ENCODE results near the gene ISLR.

ISLR gene

DNA sequence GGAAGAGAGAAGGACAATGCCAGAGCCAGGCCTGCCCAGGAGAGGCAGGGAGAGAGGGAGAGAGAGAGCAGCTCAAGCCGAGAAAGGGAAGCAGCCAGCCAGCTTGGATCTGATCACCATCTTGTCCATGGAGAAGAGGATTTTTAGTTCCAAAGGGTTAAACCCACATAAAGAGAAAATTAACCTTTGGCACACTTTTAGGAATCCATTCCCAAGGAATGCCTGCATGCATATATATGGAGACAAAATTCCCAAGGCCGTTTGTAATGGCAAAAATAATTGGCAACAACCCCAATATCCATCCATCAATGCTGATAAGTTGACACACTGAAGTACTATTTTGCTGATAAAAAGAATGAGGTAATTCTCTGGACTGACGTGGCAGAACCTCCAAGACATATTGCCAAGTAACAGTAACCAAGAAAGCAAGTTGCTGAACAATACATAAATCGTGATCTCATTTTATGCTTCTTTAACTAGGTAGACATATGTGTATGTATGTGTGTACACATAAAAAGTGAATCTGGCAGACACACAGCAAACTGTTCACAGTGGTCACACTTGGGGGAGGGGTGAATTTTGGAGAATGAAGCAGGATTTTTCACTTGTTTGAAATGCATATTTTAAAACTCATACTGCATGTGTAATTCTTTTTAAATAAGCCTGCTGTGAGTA lies 36.6 kb downstream of the ISLR start:
- peak; percentile 90 for DNase-seq (ENCODE audit: low spot score)
- no peak for FAIRE-seq

- DNase-seq (ENCODE audit: low spot score) (no peak), FAIRE-seq (no peak)
These were observed 37.2 kb downstream of the ISLR start for GRCh38 chr15:74210729-74211128.

GRCh38 chr15:74211656-74212055 lies 38.1 kb downstream of the ISLR start:
- no peak for FAIRE-seq

DNA sequence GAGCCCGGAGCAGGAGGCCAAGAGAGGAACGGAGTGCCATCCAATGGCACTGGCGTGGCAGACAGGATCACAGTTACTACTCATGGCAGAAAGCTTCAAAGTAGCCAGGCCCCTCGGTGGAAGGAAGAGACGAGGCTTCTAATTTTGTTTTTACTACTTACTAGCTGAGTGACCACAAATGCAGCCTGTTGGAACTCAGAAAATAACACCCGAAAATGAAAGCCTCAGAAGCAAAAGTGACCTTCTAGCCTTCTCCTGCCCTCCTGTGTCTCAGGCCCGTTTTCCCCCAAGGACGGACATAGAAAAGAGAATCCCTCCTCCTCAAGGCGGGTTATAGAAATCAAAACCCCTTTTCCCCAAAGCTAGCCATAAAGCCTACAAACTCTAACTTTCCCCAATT lies 39.0 kb downstream of the ISLR start:
- DNase-seq (ENCODE audit: low spot score) (no peak), FAIRE-seq (no peak)

More at GRCh38 chr15:74211656-74212055, 38.1 kb downstream of the ISLR start:
- no peak for DNase-seq (ENCODE audit: low spot score)

GRCh38 chr15:74213858-74214284 lies 40.4 kb downstream of the ISLR start:
- no peak for DNase-seq (ENCODE audit: low spot score)
- FAIRE-seq, result no peak

DNA sequence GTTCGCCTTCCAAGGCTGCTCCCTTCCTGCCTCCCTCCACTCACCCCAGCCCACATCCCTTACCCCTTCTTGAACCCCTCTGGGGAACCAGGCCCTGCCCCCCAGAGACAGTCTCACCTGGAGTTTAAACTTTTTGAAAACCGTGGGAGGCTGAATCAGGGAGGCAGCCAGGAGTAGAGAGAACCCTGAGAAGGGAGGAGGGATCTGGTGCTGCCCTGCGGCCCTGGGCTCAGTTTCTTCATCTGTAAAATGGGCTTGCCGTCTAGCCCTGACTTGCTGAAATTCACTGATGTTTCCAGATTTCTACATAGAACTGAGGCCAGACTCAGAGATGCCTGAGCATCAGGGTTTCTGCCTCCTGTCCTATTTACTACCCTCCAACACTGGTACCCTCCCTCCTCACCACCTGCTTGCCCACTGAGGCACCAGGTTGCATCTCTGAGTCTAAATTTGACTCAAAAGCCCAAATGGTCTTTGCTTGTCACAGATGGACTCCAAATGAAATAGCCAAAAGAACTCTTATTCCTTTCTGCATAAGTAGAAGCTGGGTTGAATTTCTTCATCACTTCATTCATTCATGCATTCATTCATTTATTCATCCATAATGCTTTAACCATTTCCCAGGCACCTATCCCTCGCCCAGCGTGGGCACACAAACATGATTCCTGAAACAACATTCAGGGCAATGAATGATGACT lies 41.0 kb downstream of the ISLR start:
- DNase-seq (ENCODE audit: low spot score) (no peak), FAIRE-seq (no peak)

GRCh38 chr15:74215958-74216357 lies 42.4 kb downstream of the ISLR start:
- FAIRE-seq, result no peak
- DNase-seq (ENCODE audit: low spot score), result no peak

DNA sequence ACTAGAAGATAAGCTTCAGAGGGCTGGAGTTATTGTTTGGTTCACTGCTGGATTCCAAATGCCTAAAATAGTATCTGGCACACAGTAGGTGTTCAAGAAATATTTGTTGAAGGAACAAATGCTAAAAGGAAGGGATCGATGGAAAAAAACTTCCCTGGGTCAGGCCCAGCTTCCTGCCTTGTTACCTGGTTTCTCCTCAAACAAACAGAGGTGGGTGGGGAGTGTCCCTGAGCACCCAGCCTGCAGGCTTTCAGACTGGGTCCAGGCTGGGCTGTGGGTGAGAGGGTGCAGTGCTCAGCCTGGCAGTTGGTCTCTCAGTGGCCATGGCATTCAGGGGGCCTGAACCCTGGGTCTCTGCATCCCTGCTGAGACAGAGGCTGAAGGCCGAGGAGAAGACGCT lies 43.4 kb downstream of the ISLR start:
- DNase-seq (ENCODE audit: low spot score) (no peak), FAIRE-seq (no peak)

- no peak for FAIRE-seq
- DNase-seq (ENCODE audit: low spot score), result no peak
These were observed 44.7 kb downstream of the ISLR start for GRCh38 chr15:74217907-74218885.

DNA sequence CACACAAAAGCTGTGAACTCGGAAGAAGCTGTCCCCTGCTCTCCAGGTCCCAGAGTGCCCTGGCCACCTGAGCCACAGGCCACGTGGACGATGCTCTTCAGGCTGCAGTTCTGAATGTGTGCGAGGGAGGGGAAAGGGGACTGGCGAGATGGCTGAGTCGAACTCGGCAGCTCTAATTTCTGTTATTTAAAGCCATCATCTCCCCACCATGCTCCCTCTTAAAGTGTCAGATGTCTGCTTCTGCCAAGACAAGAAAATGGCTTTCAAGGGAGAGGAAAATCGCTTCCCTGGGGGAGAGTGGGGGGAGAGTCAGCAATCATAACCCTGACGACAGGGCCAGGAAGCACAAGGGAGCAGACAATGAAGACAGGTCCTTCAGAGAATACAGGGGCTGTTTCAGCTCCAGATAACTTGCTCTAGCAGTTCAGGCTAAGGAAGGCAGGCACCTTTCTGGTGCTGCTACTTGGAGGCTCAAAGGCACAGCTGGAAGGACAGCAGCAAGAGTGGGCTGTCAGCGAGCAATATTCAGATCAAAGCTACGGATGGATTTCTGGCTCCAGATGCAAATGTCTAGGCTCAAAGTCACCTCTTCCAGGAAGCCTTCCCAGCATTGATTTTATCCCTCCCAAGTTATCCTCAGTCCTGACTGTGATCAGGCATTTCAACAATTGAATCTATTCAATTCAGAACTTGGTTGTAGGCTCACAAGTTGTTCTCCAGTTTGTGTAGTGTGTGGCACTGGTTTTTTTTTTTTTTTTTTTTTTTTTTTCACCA lies 47.2 kb downstream of the ISLR start:
- DNase-seq (ENCODE audit: low spot score) (no peak), FAIRE-seq (no peak)

DNA sequence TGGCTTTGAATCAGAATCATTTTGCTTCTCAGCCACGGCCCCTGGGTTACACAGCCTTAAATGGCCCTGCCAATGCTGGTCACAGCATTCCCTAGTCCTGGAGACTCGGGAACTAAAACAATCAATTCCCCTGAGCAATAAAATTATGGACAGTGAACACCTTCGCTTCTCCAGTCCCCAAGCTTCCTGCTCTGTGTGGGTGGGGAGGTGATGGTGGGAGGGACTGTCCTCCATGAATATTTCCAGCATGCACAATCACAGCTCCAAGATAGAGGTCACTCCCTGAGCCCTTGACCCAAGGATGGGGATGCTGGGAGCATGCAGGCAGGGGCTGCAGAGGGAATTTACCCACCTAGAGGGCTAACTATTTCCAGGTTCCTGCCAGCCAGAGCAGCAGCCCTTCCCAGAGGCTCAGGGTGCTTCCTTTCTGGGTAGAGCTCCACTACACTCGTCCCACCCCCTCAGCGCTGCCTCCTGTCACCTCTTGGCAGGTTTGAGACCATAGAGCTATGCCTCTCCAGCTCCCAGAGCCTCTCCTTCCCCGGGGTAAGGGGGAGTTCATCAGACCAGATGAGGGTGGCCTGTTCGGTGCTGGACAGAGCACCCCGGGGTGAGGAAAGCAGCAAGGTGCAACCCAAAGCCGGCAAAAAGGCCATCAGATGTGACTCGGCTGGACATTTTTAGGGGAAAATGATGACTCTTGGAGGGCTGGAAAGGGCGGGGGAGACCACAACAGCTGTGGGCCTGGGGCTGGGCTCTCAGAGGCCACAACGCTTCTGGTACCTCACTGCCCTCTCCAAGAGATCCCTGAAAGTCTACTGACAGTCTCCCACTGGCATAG lies 48.1 kb downstream of the ISLR start:
- DNase-seq (ENCODE audit: low spot score), result no peak
- no peak for FAIRE-seq

DNA sequence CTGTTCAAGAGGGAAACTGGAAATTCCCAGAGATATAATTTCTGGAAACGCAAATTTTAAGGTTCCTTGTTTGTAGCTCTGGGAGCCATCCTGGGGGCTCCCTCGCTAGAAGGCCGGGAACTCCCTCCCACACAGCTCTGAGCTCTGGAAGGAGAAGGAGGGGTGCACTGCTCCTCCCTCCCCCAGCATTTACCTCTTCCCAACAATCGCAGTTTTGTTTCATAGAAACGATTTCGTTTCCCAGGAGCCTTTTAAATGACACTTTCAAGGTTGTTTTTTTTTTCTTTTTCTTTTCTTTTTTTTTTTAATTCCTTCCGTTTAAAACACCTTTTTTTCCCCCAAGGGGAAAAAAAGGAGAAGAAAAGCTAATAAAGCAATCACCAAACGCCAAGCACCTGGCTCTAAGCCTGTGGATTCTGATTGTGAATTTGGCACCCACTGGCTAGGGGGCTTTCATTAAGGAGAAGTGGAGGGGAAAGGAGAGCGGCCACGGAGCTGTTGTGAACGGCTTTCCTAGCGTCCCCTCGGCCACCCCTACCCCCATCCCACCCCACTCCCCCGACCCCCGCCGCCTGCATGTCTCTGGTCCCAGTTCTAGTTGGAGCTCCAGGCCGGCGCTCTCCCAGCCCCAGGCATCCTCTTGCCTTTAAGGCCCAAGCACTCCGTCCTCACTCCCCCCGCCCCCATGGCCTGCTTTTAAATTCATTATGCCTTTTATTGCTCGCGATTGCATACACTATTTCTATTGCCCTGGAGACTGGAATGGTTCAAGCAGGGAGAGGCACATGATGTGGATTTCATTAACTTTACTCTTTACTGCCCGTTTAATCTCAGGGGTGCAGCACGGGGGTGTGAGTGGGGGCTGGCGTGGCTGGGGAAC lies 49.0 kb downstream of the ISLR start:
- DNase-seq (ENCODE audit: low spot score) (no peak), FAIRE-seq (no peak)

DNA sequence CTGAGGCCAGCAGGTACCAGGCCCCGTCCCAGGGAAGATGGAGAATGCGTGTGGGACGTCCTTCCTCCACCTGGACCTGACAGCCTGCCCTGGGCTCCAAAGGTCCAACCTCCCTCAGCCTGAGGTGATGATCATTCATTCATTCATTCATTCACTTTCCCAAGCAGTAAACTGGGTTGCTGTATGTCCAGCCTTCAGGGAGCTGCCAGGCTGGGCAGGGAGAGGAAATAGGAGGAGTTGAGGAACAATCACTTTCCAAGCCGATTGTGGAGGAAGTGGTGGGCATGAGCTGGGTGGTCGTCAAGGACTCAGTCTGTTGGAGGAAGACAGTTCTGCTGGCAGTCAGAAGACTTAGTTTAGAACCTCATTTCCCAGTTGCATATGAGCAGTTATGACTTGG lies 52.4 kb downstream of the ISLR start:
- FAIRE-seq (no peak), DNase-seq (ENCODE audit: low spot score) (no peak)

Measured in RCC 7860 (cell line).